ENCODE measurements around the gene ANKRD29.

GRCh38 chr18:23711426-23711825 is 48.7 kb upstream of the ANKRD29 start:
- TF ChIP-seq, protein P1, sequence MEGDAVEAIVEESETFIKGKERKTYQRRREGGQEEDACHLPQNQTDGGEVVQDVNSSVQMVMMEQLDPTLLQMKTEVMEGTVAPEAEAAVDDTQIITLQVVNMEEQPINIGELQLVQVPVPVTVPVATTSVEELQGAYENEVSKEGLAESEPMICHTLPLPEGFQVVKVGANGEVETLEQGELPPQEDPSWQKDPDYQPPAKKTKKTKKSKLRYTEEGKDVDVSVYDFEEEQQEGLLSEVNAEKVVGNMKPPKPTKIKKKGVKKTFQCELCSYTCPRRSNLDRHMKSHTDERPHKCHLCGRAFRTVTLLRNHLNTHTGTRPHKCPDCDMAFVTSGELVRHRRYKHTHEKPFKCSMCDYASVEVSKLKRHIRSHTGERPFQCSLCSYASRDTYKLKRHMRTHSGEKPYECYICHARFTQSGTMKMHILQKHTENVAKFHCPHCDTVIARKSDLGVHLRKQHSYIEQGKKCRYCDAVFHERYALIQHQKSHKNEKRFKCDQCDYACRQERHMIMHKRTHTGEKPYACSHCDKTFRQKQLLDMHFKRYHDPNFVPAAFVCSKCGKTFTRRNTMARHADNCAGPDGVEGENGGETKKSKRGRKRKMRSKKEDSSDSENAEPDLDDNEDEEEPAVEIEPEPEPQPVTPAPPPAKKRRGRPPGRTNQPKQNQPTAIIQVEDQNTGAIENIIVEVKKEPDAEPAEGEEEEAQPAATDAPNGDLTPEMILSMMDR (IDR thresholded peaks at IDR 0.05): no peak
- TF ChIP-seq POLR2AphosphoS5 (IDR thresholded peaks at IDR 0.05): no peak

Measured in prostate gland (tissue), 2 donors.